Measurements from ENCODE around the gene CILP2. TPM values are rescaled to one million over a fixed set of nuclear protein-coding genes. Genes with fewer than 3 reads are reported as not detected.

The CILP2 gene
- polyA plus RNA-seq, 1 of the 3 experiments (the other 2 are of a cell fraction) = 1.9 TPM

GRCh38 chr19:19488875-19489690 is 49.0 kb upstream of the CILP2 start (continued):
- TF ChIP-seq CTCF (IDR thresholded peaks at IDR 0.05) = no peak
- TF ChIP-seq RAD21 (IDR thresholded peaks at IDR 0.05; ENCODE audit: low read length) = no peak
- TF ChIP-seq PBX3 (IDR thresholded peaks at IDR 0.05) = peak; percentile 64; the same call in 1 of the 2 replicates
- no peak for TF ChIP-seq NRF1 (IDR thresholded peaks at IDR 0.05; ENCODE audit: low read depth, low read length)
- no peak; the same call in 1 of the 2 replicates for TF ChIP-seq NFIC (IDR thresholded peaks at IDR 0.05; ENCODE audit: borderline replicate concordance)
- TF ChIP-seq YY1 (IDR thresholded peaks at IDR 0.05; ENCODE audit: low read depth) = peak; percentile 92
- TF ChIP-seq TEAD4 (IDR thresholded peaks at IDR 0.05; ENCODE audit: borderline replicate concordance, insufficient read depth) = peak; percentile 78
- no peak for TF ChIP-seq MEF2A (IDR thresholded peaks at IDR 0.05; ENCODE audit: borderline replicate concordance, low read depth)
- peak; percentile 8; the same call in 1 of the 2 replicates for TF ChIP-seq TCF12 (IDR thresholded peaks at IDR 0.05)
- TF ChIP-seq ZBTB33 (IDR thresholded peaks at IDR 0.05; ENCODE audit: borderline replicate concordance, low read depth) = no peak

GRCh38 chr19:19489804-19490204 is 48.3 kb upstream of the CILP2 start:
- Histone ChIP-seq H3K4me2 (peak overlapping the region; percentile 58), H4K20me1 (ENCODE audit: insufficient read depth) (no peaks in the 10 kb centered on the region), H3K79me2 (ENCODE audit: insufficient read depth) (peaks cover 41% of the 10 kb centered on the region), H3F3A (replicated peaks; ENCODE audit: insufficient read depth) (peaks cover 26% of the 10 kb centered on the region), H3K9me3 (no peaks in the 10 kb centered on the region), H3K4me1 (ENCODE audit: control insufficient read depth in 1 of 2, insufficient read depth in 2 of 2, low read depth in 1 of 2, low read length in 1 of 2) (peaks cover 29 to 50% of the 10 kb centered on the region in 2 experiments), H3K36me3 (replicated peaks in 1 of 2; ENCODE audit: control insufficient read depth in 1 of 2, insufficient read depth in 2 of 2, low read length in 1 of 2) (peaks cover 4 to 20% of the 10 kb centered on the region in 2 experiments), H3K4me3 (ENCODE audit: low read depth in 2 of 2, low read length in 1 of 2) (peak overlapping the region in 1 of 2 experiments; percentile 19; a peak in 2 of 4 replicates), H3K9me2 (no peaks in the 10 kb centered on the region), H2AFZ (ENCODE audit: low read depth) (no peak overlapping the region), H3K27ac (ENCODE audit: low read depth in 2 of 2, low read length in 1 of 2) (peak overlapping the region; percentile 86 to 89), H3K9ac (peak overlapping the region; percentile 33; the same call in 1 of the 2 replicates), H3K27me3 (ENCODE audit: insufficient read depth) (no peaks in the 10 kb centered on the region)
- no peak for TF ChIP-seq YY1 (IDR thresholded peaks at IDR 0.05; ENCODE audit: low read depth)
- TF ChIP-seq REST (IDR thresholded peaks at IDR 0.05; ENCODE audit: low read depth, low read length) = no peak
- no peak for TF ChIP-seq SIN3A (IDR thresholded peaks at IDR 0.05; ENCODE audit: borderline replicate concordance, low read depth, low read length)
- no peak for TF ChIP-seq MAX (IDR thresholded peaks at IDR 0.05; ENCODE audit: low read depth)
- no peak for TF ChIP-seq EP300 (IDR thresholded peaks at IDR 0.05; ENCODE audit: borderline replicate concordance in 1 of 2, low read depth in 1 of 2, low read length in 1 of 2)
- no peak for TF ChIP-seq FOSL2 (IDR thresholded peaks at IDR 0.05; ENCODE audit: borderline replicate concordance, low read depth)
- no peak for TF ChIP-seq ELF1 (IDR thresholded peaks at IDR 0.05)
- no peak for TF ChIP-seq TEAD4 (IDR thresholded peaks at IDR 0.05; ENCODE audit: borderline replicate concordance, insufficient read depth)
- TF ChIP-seq NFIC (IDR thresholded peaks at IDR 0.05; ENCODE audit: borderline replicate concordance) = no peak
- TF ChIP-seq NRF1 (IDR thresholded peaks at IDR 0.05; ENCODE audit: low read depth, low read length) = no peak
- TF ChIP-seq GABPA (IDR thresholded peaks at IDR 0.05; ENCODE audit: low read depth) = no peak
- TF ChIP-seq PBX3 (IDR thresholded peaks at IDR 0.05) = no peak
- TF ChIP-seq RAD21 (IDR thresholded peaks at IDR 0.05; ENCODE audit: low read length) = no peak
- TF ChIP-seq FOXJ3 (CRISPR knock-in tag; IDR thresholded peaks at IDR 0.05) = no peak
- no peak for TF ChIP-seq RFX5 (IDR thresholded peaks at IDR 0.05; ENCODE audit: low read length)
- WGBS (ENCODE audit: low lambda C conversion rate) = 85% methylated on average over 5 of the region's 9 CpGs
- no peak for DNase-seq
- CTCF ChIA-PET = interaction anchor here (0.6 to 9.7 kb wide), 43 partner anchors 9 to 344 kb away, joined by 3 to 172 read pairs (median 6); partner anchors contain the start of genes GATAD2A, GMIP, MAU2 and NDUFA13
- POLR2A ChIA-PET = interaction anchor here (0.8 to 1.4 kb wide), 3 partner anchors 26 to 84 kb away, joined by 3 to 4 read pairs (median 3); partner anchors contain the start of genes GATAD2A and NDUFA13
